Cardiac muscle cell (in vitro differentiated cells and primary cell): ENCODE data around the gene SF3B1. TPM values are rescaled to one million over a fixed set of nuclear protein-coding genes. Genes with fewer than 3 reads are reported as not detected.
"Not testable (repeated sequence)": the region's sequence is repeated elsewhere in the genome, so short reads cannot be mapped to it uniquely, and the experiment has no call there.

Source experiments
- DNase-seq, 2 donors: peaks; one replicate each; pipeline versions ENCODE4 v3.0.0 to v3.0.0-alpha.2; 2010 to 2017; ENCODE audit warnings: low read depth in 1 of 2, low spot score in 1 of 2
- H3K27ac ChIP-seq: fragments of 200-600 bp; sonication (generic); 2 replicates; pipeline ENCODE4 v1.5.1; 2016
- H3K27me3 ChIP-seq: fragments of 200-600 bp; sonication (generic); 2 replicates; pipeline ENCODE4 v1.6.0; 2016; ENCODE audit warnings: control low read depth
- H3K36me3 ChIP-seq: fragments of 200-600 bp; sonication (generic); 2 replicates; pipeline ENCODE4 v1.5.1; 2016; ENCODE audit warnings: control low read depth
- H3K4me1 ChIP-seq: fragments of 200-600 bp; sonication (generic); 2 replicates; pipeline ENCODE4 v1.8.1; 2017; ENCODE audit warnings: low read depth, mild to moderate bottlenecking, mixed run types
- H3K4me3 ChIP-seq: fragments of 200-600 bp; sonication (generic); 2 replicates; pipeline ENCODE4 v1.5.1; 2016; ENCODE audit warnings: mild to moderate bottlenecking
- H3K9me3 ChIP-seq: fragments of 200-600 bp; sonication (generic); 2 replicates; pipeline ENCODE4 v1.5.1; 2017; ENCODE audit warnings: low read depth, mild to moderate bottlenecking, control low read depth
- CTCF ChIP-seq: IDR thresholded peaks from 2 replicates; pipeline ENCODE4 v1.5.1; 2012; ENCODE audit warnings: low read depth, mild to moderate bottlenecking, low read length
- polyA plus RNA-seq: library from polyadenylated mRNA; unstranded; fragments of >200 nt; fragmentation: Nextera tagmentation; extraction: Ambion mirVana; gene quantifications from 2 replicates; pipeline ENCODE4 v1.2.1, GENCODE V29; 2016
- total RNA-seq: library from RNA; depleted of rRNA; stranded (reverse); fragments of >200 nt; gene quantifications from 2 replicates; pipeline ENCODE4 v1.2.3, GENCODE V29; 2016

The SF3B1 gene
- total and polyA plus RNA-seq, 2 experiments from 2014 or later: 218 to 463 TPM

DNA sequence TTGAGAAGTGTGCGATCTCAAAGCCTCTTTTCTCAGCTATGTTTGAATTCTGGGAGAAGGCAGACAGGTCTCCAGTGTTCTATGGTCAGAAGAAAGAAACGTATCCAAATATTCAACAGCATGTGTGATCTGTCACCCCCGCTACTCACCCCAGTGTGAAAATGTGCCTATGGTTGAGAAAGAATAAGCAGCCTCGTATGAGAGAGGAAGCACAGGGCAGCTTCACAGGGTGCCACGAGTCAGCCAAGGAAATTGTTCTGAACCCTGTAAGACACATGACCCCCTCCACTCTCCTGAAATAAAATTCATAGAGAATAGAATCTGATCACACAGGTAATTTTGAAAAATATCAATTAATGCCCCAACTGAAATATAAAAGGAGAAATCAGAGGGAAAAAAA is 8.0 kb upstream of the SF3B1 start:
- DNase-seq: no peak
- Histone ChIP-seq H3K27me3 (no peaks in the 10 kb centered on the region), H3K4me1 (no peaks in the 10 kb centered on the region), H3K4me3 (no peak overlapping the region), H3K36me3 (no peaks in the 10 kb centered on the region), H3K9me3 (no peaks in the 10 kb centered on the region), H3K27ac (no peak overlapping the region)
- no peak for TF ChIP-seq CTCF

GRCh38 chr2:197437380-197437779 is 2.6 kb upstream of the SF3B1 start:
- TF ChIP-seq CTCF: no peak
- Histone ChIP-seq H3K9me3 (no peaks in the 10 kb centered on the region), H3K27me3 (no peaks in the 10 kb centered on the region), H3K4me1 (peaks cover 17% of the 10 kb centered on the region), H3K27ac (no peak overlapping the region), H3K4me3 (no peak overlapping the region), H3K36me3 (no peaks in the 10 kb centered on the region)
- DNase-seq: no peak

DNA sequence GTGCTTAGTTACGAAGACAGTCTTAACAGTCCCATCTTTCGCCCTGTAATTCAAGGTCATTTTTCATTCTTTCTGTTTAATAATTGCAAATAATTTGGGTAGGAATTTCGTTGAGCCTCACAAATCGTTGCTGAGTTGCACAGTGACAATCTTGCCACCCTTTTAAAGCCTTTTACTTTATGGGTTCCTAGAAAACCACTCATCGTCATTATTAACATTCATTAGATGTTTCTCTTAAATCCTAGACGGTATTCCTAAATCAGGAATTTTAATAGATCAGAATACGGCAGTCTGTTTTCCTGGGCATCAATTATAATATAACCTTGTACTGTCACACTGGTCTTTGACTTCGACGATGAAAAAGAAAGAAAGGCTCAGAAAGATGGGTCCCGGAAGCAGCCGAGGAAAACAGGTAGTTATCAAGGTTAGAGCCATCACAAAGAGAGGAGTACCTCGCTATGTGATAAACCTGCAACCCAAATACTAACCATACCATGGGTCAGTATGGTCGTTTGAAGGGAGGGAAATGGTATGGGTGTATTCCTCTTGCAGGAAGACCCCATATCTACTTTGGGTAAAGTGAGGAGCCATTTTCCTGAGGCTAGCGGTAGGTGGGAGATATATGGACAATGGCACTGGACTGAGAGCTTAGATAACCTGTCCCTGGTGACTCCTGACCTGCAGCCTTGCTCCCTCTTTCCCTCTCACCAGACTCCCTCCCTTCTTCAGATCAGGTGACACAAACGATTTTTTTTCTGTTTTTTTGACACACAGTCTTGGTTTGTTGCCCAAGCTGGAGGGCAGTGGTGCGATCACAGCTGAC is 981 bp upstream of the SF3B1 start:
- no peaks in the 10 kb centered on the region for H3K36me3 ChIP-seq

GRCh38 chr2:197433780-197434438 is 919 bp downstream of the SF3B1 start:
- Histone ChIP-seq H3K4me3 (peak overlapping the region; percentile 97), H3K9me3 (no peaks in the 10 kb centered on the region), H3K36me3 (no peaks in the 10 kb centered on the region), H3K27me3 (no peaks in the 10 kb centered on the region), H3K27ac (peak overlapping the region; percentile 97), H3K4me1 (peaks cover 17% of the 10 kb centered on the region)
- TF ChIP-seq CTCF: no peak
- no peak for DNase-seq

More for the DNA sequence above, 981 bp upstream of the SF3B1 start:
- peak overlapping the region; percentile 97 for H3K27ac ChIP-seq
- peak overlapping the region; percentile 97 for H3K4me3 ChIP-seq
- no peak for TF ChIP-seq CTCF
- H3K4me1 ChIP-seq: peaks cover 17% of the 10 kb centered on the region
- no peaks in the 10 kb centered on the region for H3K27me3 ChIP-seq
- no peak for DNase-seq
- no peaks in the 10 kb centered on the region for H3K9me3 ChIP-seq

DNA sequence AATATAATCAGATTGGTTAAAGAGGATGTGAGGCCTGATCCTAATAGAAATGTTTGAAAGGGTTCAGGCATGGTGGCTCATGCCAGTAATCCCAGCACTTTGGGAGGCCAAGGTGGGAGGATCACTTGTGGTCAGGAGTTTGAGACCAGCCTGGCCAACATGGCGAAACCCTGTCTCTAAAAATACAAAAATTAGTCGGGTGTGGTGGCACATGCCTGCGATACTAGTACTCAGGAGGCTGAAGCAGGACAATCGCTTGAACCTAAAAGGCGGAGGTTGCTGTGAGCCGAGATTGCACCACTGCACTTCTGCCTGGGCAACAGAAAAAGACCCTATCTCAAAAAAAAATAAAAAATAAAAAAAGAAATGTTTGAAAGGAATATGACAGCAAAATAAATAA is 2.3 kb downstream of the SF3B1 start:
- H3K27ac ChIP-seq, DNase-seq, H3K4me3 ChIP-seq, H3K9me3 ChIP-seq, H3K36me3 ChIP-seq, H3K27me3 ChIP-seq: not testable (repeated sequence)
- H3K4me1 ChIP-seq: peaks cover 17% of the 10 kb centered on the region

DNA sequence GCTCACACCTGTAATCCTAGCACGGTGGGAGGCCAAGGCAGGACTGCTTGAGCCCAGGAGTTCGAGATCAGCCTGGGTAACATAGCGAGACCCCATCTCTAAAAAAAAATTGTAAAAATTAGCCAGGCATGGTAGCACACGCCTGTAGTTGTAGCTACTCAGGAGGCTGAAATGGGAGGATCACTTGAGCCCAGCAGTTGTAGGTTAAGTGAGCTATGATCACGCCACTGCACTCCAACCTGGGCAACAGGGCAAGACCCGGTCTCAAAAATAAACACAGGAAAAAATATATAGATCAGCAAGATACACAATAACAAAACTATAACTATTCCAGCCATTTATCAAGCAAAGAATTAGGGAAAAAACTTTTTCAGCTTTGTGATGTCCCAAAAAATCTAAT is 3.0 kb downstream of the SF3B1 start:
- H3K9me3 ChIP-seq: no peaks in the 10 kb centered on the region
- no peaks in the 10 kb centered on the region for H3K36me3 ChIP-seq
- no peak overlapping the region for H3K27ac ChIP-seq
- peaks cover 17% of the 10 kb centered on the region for H3K4me1 ChIP-seq
- no peak for TF ChIP-seq CTCF
- DNase-seq: no peak
- no peak overlapping the region for H3K4me3 ChIP-seq
- no peaks in the 10 kb centered on the region for H3K27me3 ChIP-seq
